A204.1 (cell line): ENCODE data around the gene TRAPPC5.

Experiments
- FAIRE-seq: peaks from 2 replicates; lab custom pipeline; 2012; peaks lifted over from hg19 to GRCh38; lab: Jason Lieb, UNC

TRAPPC5 gene

DNA sequence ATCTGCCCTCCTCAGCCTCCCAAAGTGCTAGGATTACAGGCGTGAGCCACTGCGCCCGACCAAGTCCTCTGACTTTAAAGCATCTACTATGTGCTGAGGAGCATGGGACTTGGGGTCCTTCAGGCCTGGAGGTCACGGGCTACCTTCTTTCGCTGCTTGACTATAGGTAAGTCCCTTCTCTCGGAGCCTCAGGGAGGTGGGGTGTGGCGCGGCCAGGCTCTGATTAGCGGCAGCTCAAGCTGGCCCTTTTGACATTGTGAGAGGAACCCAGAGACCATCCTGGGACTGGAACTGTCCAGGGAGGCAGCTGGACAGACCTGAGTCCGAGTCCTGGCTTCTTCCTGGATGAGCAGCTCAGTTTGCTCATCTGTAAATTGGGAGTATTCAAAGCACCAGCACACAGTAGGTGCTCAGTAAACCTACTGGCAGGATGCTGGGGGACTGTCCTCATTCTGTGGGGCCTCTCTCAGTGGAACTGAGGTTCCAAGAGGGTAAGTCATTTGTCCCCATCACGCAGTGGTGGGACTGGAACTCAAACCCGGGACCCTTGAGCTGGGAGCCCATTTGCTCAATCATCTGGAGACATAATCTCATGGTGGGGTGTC is 20.5 kb downstream of the TRAPPC5 start:
- FAIRE-seq, result no peak

DNA sequence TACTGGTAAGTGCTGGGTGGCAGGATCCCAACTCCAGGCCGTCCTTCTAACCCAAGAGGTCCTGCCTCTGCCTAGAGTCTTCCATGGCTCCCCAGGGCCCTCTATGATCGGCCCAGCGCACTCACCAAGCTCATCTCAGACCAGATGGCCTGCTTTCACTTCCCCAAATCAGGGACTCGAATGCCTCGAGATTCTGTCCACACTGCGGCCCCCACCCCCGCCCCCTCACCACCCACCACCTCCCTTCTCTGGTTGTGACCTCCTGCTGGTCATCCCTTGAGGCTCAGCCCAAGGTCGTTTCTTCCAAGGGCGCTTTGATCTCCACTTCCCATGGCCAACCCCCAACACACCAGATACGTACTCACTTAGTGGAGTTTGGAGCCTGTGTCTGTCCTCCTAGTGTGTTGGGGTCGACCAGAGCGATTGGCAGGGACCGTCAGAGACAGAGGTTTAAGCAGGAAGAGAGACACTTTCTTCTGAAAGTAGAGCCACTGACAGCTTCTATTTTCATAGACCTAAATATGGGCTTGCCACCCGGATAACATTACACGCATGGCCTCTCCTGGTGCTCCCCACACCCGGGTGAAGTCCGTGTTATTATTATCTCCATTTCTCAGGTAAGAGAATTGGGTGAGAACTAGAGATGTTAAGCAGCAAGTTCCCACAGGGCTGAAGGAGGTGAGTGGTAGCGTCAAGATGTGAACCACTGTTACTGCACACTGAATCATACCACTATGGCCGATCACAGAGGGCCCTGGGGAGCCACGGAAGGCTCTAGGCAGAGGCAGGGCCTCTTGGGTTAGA is 21.2 kb downstream of the TRAPPC5 start, which contains the start of gene FCER2:
Gene FCER2 (minus strand): TSS at position 478 of the 804 bp plus-strand sequence. CDS start 2,371 bp downstream, outside the sequence.
- FAIRE-seq, result no peak

DNA sequence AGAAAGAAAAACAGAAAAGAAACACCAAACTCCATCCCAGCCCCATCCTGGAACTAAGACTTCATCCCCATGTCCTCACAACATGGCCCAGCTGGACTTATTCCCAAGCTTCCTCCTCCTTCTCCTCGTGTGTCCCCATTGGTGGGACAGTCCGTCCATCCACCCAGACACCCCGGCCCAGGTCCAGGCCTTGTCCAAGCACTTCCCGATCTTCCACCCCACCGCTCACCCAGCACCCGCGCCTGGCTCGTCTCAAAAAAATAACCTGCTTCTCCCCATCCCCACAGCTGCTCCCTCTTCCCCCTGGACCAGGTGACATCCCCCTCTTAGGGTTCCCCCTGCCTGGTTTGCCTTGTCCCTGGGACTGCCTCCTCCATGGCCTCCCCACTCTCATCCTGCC is 22.7 kb downstream of the TRAPPC5 start:
- FAIRE-seq, result no peak

DNA sequence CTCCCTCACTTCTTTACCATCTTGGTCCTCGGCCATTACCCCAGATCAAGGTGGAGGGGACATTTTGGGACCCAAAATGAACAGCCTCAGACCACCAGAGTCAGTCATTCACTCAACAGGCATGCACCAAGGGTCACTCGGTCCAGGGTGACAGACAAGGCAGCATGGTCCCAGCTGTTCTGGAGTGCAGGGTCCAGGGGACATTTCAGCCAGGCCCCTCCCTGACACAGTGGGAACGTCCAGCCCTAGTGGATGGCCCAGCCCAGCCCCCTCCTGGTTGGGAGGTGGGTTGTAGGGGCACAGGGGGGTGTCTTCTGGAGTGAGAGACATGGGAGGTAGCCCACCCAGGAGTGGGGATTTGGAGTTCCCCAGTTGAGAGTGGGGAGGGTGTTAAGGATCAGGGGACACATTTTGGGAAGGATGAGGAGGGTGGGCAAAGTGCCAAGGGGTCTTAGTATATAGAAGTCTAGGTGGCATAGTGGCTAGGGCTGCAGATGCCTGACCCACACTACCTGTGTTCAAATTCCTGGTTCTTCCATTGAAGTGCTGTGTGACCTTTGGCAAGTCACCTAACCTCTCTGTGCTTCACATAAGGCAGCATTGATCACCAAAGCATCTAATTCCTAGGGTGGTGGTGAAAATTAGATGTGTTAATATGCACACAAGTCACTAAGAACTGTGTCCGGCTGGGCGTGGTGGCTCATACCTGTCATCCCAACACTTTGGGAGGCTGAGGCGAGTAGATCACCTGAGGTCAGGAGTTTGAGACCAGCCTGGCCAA is 23.8 kb downstream of the TRAPPC5 start:
- no peak for FAIRE-seq

DNA sequence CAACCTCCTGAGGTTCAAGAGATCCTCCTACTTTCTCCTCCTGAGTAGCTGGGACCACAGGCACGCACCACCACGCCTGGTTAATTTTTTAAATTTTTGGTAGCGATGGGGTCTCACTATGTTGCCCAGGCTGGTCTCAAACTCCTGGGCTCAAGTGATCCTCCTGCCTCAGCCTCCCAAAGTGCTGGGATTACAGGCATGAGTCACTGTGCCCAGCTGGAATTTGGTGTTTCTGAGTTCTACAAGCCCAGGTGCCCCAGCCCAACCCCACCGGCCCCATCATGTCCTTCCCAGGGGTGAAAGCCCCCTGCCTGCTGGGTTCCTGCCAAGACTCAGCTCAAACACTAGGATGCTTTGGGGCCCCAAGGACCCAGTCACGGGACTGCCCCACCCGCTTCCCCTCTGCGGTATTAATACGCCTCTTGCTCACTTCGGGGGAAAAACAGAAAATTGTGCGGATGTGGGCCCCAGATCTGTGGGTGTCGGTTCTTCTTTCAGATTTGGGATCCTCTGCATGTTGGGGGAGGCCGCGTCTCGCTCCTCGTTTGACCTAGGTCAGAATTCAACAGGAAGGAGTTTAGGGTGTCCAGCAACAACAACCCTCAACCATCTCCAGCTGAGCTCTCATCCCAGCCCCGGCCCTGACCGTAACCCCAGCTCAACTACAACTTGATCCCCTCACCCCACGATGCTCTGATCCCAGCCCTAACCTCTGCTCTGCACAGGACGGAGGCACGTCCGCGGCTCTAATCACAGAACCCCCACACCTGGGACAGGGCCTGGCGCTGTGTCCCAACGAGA is 25.0 kb downstream of the TRAPPC5 start:
- no peak for FAIRE-seq

DNA sequence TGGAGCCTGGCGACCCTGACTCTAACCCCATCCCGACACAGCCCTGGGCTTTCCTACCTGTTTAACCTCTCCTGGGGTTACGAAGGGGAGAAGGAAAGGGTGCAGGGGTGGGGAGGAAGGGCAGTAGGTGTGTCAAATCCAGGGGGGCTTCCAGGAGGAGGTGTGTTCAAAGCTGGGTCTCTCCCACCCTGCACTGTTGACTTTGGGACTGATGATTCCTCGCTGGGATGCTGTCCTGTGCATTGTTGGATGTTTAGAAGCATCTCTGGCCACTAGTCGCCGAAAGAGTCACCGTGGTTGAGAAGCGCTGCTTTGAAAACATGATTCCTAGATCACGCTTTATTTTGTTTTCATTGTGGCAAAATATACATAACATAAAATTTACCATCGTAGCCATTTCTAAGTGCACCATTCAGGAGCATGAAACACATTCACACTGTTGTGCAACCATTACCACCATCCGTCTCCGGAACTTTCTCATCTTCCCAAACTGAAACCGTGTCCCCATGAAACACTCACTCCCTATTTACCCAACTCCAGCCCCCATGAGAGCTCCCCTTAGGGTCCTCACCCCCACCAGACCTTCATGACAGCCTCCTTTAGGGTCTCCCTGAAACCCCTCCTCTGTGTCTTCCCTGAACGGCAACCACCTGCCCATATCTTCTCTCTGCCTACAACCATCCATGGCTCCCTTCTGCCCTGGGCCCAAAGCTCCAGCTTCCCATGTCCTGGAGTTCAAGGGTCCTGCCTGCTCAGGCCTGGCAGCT is 25.7 kb downstream of the TRAPPC5 start:
- no peak for FAIRE-seq

DNA sequence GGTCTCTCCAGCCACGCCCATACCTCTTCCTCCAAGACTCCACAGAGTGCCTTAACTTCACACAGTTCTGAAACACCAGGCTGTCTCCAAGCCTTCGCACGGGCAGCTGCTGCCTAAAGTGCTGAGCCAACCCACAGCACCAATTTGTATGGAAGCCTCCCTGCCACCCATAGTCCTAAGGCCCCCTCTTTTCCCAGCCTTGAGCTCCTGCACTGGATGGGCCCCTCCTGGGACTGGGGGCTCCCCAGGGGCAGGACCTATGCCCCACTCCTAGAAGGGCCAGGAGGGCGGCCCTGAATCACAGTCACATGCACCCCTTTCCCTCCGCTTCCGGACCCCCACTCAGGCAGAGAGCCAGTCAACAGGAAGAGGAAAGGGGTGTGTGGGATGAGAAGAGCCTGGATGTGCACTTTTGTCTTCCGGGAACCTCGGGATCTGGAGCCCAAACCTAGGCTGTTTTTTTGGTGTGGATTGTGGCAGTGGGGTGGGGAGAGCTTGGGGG is 26.4 kb downstream of the TRAPPC5 start:
- FAIRE-seq, result no peak

DNA sequence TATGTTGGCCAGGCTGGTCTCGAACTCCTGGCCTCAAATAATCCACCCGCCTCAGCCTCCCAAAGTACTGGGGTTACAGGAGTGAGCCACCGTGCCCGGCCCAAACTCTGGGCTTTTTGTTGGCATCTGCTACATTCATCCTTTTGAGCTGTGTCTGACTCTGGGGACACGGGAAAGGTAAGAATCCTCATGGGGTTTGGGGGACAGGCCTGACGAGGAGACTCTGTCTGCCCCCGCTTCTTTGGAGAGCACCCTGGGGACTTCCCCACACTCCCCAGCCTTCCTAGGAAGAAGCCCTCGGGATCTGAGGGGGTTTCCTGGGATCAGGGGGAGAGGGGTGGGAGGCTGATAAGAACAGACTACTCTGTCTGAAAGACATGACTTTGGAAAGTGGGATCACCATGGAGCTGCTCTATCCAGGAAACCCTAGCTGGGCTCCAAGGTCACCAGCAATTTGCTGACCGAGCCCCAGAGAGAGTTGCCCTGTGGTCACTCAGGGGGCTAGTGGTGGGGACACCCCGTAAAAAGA is 29.4 kb downstream of the TRAPPC5 start:
- no peak for FAIRE-seq

DNA sequence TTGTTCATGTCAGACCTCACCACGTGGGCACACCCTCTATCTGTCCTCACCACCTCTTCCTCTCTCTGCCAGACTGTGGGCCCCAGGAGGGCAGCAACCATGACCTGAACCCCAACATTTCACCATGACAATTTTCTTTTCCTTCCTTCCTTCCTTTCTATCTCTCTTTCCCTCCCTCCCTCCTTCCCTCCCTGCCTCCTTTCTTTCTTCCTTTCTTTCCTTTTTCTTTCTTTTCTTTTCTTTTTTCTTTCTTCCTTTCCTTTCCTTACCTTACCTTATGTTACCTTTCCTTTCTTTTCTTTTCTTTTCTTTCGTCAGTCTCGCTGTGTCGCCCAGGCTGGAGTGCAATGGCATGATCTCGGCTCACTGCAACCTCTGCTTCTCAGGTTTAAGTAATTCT is 30.0 kb downstream of the TRAPPC5 start:
- no peak for FAIRE-seq

DNA sequence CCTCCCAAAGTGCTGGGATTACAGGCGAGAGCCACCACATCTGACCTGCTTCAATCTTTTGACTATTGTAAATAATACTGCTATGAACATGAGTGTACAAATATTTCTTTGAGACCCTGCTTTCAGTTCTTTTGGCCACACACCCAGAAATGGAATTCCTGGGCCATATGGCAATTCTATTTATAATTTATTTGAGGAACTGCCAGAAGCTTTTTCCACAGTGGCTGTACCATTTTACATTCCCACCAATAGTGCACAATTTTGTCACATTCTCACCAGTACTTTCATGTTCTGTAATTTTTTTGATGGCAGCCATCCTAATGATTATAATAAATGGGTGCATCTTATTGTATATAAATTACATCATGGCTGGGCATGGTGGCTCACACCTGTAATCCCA is 35.0 kb downstream of the TRAPPC5 start:
- FAIRE-seq, result no peak

DNA sequence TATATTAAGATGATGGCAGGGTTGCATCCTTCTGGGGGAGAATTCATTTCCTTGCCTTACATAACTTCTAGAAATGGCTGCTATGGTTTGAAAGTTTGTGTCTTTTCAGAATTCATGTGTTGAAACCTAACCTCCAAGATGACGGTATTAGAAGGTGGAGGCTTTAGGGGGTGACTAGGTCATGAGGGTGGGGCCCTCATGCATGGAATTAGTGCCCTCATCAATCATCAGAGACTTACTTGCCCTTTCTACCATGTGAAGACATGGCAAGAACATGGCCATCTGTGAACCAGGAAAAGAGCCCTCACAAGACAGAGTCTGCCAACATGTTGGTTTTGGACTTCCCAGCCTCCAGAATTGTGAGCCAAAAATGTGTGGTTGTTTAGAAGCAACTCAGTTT is 36.1 kb downstream of the TRAPPC5 start:
- no peak for FAIRE-seq

DNA sequence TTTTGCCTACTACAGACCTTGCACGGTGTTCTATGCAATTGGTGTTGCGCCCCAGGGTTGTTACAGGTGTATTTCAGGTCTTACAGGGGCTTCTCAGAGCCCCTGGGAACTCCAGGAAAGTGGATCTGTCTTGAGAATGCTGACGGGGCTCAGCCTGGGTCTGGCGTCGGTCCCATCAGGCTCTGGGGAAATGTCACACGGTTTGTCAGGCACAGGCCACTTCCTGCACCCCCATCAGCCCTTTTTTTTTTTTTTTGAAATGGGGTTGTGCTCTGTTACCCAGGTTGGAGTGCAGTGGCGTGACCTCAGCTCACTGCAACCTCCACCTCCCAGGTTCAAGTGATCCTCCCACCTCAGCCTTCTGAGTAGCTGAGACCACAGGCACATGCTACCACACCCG is 38.0 kb downstream of the TRAPPC5 start:
- FAIRE-seq, result no peak

DNA sequence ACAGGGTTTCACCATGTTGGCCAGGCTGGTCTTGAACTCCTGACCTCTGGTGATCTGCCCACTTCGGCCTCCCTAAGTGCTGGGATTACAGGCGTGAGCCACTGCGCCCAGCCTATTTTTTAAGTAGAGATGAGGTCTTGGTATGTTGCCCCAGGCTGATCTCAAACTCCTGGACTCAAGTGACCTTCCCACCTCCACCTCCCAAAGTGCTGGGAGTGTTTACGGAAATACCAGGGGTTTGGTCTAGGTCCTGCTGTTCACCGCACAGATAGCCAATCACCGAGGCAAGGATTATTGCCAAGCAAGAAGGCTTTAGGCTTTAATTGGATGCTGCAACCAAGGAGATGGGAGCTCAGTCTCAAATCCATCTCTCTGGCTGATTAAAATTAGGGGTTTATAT is 39.7 kb downstream of the TRAPPC5 start:
- FAIRE-seq, result no peak

DNA sequence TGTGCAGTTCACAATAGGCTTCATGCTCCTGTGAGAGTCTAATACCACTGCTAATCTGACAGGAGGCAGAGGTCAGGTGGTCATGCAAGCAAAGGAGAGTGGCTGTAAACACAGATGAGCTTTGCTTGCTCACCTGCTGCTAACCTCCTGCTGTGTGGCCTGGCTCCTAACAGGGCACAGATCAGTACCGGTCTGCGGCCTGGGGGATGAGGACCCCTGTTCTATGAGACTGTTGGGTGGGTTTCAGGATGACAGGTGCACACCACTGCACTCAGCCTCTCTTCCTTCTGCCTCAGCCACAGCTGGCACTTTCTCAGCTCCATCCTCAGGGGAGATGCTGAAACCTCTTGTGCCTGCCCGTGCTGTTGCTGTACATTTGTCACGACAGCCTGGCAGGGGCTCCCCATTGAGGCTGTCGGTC is 41.6 kb downstream of the TRAPPC5 start:
- no peak for FAIRE-seq

DNA sequence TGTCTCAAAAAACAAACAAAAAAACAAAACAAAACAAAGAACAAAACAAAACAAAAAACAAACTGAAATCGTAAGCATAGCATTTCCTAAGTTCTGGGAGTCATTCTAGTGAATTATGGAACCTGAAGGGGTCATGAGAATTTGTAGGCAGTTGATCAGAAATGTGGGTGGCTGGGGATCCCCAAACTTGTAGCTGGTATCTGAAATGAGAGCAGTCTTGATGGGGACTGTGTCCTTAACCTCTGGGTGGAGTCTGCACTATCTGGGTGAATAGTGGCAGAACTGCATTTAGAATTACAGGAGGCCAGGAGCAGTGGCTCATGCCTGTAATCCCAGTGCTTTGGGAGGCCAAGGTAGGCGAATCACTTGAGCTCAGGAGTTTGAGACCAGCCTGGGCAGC is 45.2 kb downstream of the TRAPPC5 start:
- no peak for FAIRE-seq

DNA sequence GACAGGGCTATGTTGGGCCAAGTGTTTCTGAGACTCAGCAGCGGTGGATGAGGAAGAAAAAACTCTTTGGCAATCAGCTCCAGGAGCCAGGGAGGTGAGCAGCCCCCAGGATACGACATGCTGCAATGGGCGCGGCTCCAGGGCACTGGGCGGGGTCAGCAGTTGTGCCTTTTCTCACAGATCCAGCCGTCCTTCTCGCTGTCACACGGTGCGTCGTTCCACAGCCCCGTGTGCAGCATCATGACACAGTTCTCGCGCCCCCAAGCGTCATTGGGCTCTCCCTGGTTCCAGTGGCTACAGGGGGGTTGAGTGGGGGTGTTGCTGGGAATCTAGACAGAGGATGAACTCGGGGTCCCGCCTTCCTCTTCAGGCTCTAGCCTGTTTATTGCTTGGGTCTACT is 48.6 kb downstream of the TRAPPC5 start:
- FAIRE-seq, result no peak

DNA sequence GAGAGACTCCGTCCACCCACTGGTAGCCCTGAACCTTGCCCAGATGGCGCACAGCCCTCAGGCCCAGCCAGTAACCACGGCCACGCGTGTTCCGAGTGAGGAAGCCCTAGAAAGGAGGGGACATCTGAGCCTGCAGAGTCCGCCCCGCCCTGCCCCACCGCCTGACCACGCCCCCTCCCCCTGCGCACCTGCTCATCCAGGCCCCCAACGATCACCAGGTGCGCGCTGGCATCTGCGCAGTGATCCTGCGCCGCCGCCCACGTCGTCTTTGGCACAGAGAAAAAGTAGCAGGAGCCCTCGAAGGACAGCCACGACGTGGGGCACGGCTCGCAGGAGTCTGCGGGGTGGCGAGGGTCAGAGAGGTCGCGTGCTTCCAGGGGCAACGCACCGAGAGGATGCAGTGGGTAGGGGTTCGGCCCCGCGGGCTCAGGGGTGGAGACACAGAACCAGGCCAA is 49.2 kb downstream of the TRAPPC5 start:
- no peak for FAIRE-seq

DNA sequence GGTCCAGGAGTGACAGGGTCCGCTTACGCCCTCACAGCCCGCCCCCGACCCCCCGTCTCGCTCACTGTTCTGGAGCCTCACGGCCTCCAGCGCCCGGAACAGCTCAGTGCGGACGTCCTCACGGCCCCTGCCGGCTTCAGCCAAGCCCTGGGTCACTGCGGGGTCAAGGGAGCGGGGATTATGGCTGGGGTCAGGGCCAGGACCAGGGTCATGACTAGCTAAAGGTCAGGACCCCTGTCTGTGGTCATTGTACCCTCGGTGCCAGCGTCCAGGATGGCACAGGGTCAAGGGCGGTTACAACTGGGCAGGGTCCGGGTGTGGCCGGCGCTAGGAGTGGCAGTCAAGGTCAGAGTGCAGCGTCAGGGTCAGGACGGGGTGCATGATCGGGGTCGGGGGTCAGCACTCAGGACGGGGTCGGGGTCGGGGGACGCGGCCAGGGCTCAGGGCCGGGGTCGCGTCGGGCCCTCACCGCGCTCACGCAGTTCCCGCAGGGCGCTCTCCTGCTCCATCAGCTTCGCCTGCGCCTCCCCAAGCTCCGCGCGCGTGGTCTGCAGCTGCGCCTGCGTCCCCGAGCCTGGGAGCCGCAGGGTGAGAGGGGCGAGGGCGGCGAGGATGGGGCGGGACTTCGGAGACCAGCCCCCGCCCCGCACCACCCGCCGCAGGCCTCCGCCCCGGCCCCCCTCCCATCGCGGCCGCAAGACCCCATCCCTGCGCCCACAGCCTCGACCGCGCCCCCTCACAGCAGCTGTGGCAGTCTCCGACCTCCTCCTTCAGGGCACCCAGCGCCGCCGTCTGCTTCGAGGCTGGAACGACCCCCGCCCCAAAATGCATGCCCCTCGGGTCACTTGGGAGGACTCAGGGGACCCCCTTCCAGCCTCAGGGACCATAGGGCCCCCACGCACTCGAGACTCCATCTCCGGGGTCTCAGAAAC is 49.9 kb downstream of the TRAPPC5 start:
- no peak for FAIRE-seq

DNA sequence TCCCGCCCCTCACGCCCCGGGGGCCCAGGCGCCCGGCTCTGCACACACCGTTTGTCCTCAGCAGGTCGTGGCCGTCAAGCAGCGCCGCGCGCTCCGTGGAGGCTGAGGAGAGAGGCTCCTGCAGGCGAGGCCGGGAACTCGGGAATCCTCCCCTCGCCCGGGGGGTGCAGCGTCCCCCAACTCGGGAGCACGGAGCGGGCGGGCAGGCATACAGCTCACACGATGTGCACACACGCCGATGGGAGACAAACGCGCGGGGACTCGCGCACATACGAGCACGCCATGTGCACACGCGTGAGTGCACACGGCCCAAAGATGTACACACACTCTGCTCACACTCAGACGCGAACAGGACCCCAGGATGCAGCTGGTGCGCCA is 50.6 kb downstream of the TRAPPC5 start:
- FAIRE-seq, result no peak

DNA sequence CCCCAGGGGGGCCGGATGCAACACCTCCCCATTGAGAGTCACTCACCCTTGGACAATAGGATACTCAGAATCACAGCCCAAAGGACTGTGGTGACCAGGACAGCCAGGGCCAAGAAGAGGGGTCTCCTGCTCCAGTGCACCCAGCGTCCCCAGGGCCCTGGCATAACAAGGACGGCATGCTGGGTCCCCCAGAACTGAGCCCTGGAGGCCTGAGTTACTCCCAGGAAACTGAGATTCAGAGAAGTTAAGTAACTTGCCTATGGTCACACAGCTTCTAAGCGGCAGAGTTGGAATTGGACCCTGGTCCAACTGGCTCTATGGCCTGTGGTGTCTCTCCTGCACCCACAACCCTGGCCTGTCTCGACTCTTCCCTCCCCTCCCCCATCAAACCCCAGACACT is 51.0 kb downstream of the TRAPPC5 start:
- FAIRE-seq, result no peak
